Parietal lobe (tissue), 2 donors: ENCODE results near the gene ANKRD39. TPM values are rescaled to one million over a fixed set of nuclear protein-coding genes. Genes with fewer than 3 reads are reported as not detected.

Source experiments
- small RNA-seq: library from RNA; depleted of rRNA; stranded (forward); fragments of <200 nt; gene quantifications from one replicate; pipeline ENCODE3, GENCODE V24; 2014; ENCODE audit warnings: low replicate concordance
- total RNA-seq: library from RNA; depleted of rRNA; stranded (reverse); fragments of >200 nt; gene quantifications from one replicate; pipeline ENCODE4 v1.2.3, GENCODE V29; 2014

ANKRD39 gene
- total RNA-seq, result 16.3 TPM

GRCh38 chr2:96857667-96858372 is at the start of gene ANKRD39:
Gene ANKRD39, minus strand, starts transcription at chr2:96858016. Its CDS starts 29 bp downstream, at chr2:96857987.

GRCh38 chr2:96869822-96870625 is 12.2 kb upstream of the ANKRD39 start, which contains the start of gene SEMA4C:
Gene SEMA4C, minus strand, starts transcription at chr2:96870080. Its CDS starts 2,194 bp downstream, at chr2:96867886.

GRCh38 chr2:96843538-96844268 is 14.1 kb downstream of the ANKRD39 start, which contains the start of gene ANKRD23:
Gene ANKRD23, minus strand, starts transcription at chr2:96844021. Its CDS starts 29 bp downstream, at chr2:96843992.

GRCh38 chr2:96816127-96816835 is 41.5 kb downstream of the ANKRD39 start, which contains the start of gene CNNM3:
Gene CNNM3, plus strand, starts transcription at chr2:96816268. Its CDS starts 10 bp downstream, at chr2:96816278.

Small RNA genes within 50 kb of the gene (small RNA-seq; reads per million reads assigned to genes)
- gene MIR3127, result 0.09 reads per million

Other genes starting within 250 kb of the ANKRD39 start
- gene KANSL3, start 219.7 kb downstream of the ANKRD39 start, total RNA-seq, result 66.0 TPM
- 1.6 TPM for gene FER1L5, start 215.3 kb downstream of the ANKRD39 start, total RNA-seq
- gene LMAN2L, start 118.0 kb downstream of the ANKRD39 start, total RNA-seq, result 24.4 TPM
- gene CNNM4, start 97.1 kb downstream of the ANKRD39 start, total RNA-seq, result 10.6 TPM
- gene CNNM3, start 41.7 kb downstream of the ANKRD39 start, total RNA-seq, result 25.7 TPM
- gene ANKRD23, start 14.0 kb downstream of the ANKRD39 start, total RNA-seq, result 10.6 TPM
- gene SEMA4C, start 12.1 kb upstream of the ANKRD39 start, total RNA-seq, result 56.3 TPM
- gene FAM178B, start 128.6 kb upstream of the ANKRD39 start, total RNA-seq, result not detected
- 13.1 TPM for gene FAHD2B, start 236.9 kb upstream of the ANKRD39 start, total RNA-seq